Epithelial cell of esophagus (primary cell): ENCODE results near the gene SKA1.

Experiments
- DNase-seq: peaks from one replicate; pipeline ENCODE4 v3.0.0; 2010; ENCODE audit warnings: low read depth
- H3K4me3 ChIP-seq: 2 replicates; pipeline ENCODE4 v1.5.1; 2011; ENCODE audit warnings: mild to moderate bottlenecking, low read length, control low read depth
- CTCF ChIP-seq: IDR thresholded peaks from 2 replicates; pipeline ENCODE4 v1.5.1; 2011; ENCODE audit warnings: low read depth, mild to moderate bottlenecking, low read length, control low read depth, inconsistent platforms; ENCODE audit not compliant: insufficient read depth; ENCODE audit errors: missing control alignments

The SKA1 gene

GRCh38 chr18:50340078-50340477, 34.8 kb upstream of the SKA1 start:
- no peak overlapping the region for H3K4me3 ChIP-seq
- no peak for TF ChIP-seq CTCF

GRCh38 chr18:50341443-50341842, 33.4 kb upstream of the SKA1 start:
- TF ChIP-seq CTCF, result no peak
- no peak for DNase-seq
- H3K4me3 ChIP-seq, result no peak overlapping the region

More at GRCh38 chr18:50340078-50340477, 34.8 kb upstream of the SKA1 start:
- no peak for DNase-seq

- no peak overlapping the region for H3K4me3 ChIP-seq
- TF ChIP-seq CTCF, result no peak
- no peak for DNase-seq
These were observed 24.1 kb upstream of the SKA1 start for GRCh38 chr18:50350699-50351098.

GRCh38 chr18:50356036-50356945, 18.6 kb upstream of the SKA1 start:
- TF ChIP-seq CTCF, result no peak
- H3K4me3 ChIP-seq, result no peak overlapping the region
- peak; percentile 61 for DNase-seq

- DNase-seq, result no peak
- no peak overlapping the region for H3K4me3 ChIP-seq
- no peak for TF ChIP-seq CTCF
These were observed 16.0 kb upstream of the SKA1 start for GRCh38 chr18:50358844-50359243.

- no peak for DNase-seq
- H3K4me3 ChIP-seq, result no peak overlapping the region
These were observed 15.0 kb upstream of the SKA1 start for GRCh38 chr18:50359806-50360205.

More at GRCh38 chr18:50359806-50360205, 15.0 kb upstream of the SKA1 start:
- TF ChIP-seq CTCF, result no peak
